H1 (cell line): Measurements from ENCODE around the gene MCM3. TPM values are rescaled to one million over a fixed set of nuclear protein-coding genes. Genes with fewer than 3 reads are reported as not detected.

Experiments used
- CTCF ChIA-PET: fragments of 300-600 bp; sonication (Branson Sonifier 250); formaldehyde crosslinking; loops from one replicate; lab custom pipeline; 2021; ENCODE audit not compliant: partially characterized antibody; lab: Charles Lee
- POLR2A ChIA-PET: fragments of 300-600 bp; sonication (Branson Sonifier 250); formaldehyde crosslinking; loops from one replicate; lab custom pipeline; 2021; ENCODE audit warnings: inconsistent platforms; ENCODE audit not compliant: partially characterized antibody; lab: Charles Lee
- DNase-seq, 2 experiments: peaks; one replicate each; pipeline versions ENCODE4 v3.0.0 to v3.0.0-alpha.2; 2010 to 2022; ENCODE audit warnings: low spot score in 2 of 2, low read depth in 1 of 2, mixed read lengths in 1 of 2
- FAIRE-seq: peaks from 2 replicates; lab custom pipeline; 2011; peaks lifted over from hg19 to GRCh38; lab: Jason Lieb, UNC
- H2AFZ ChIP-seq: 2 replicates; pipeline ENCODE4 v1.8.1; 2012; ENCODE audit warnings: low read length, inconsistent platforms
- H2AK5ac ChIP-seq: 2 replicates; pipeline ENCODE4 v1.6.1; 2013; ENCODE audit warnings: low read depth, low read length
- H2BK120ac ChIP-seq: replicated peaks from 2 replicates; pipeline ENCODE3; 2013; ENCODE audit warnings: low read depth, low read length, inconsistent platforms
- H2BK12ac ChIP-seq: 2 replicates; pipeline ENCODE4 v1.6.1; 2013; ENCODE audit warnings: low read depth, low read length
- H2BK15ac ChIP-seq: 2 replicates; pipeline ENCODE4 v1.6.1; 2013; ENCODE audit warnings: low read length
- H2BK20ac ChIP-seq: 2 replicates; pipeline ENCODE4 v1.6.1; 2013; ENCODE audit warnings: low read length
- H2BK5ac ChIP-seq: 2 replicates; pipeline ENCODE4 v1.6.1; 2013; ENCODE audit warnings: low read depth, low read length
- H3K14ac ChIP-seq: 2 replicates; pipeline ENCODE4 v1.6.1; 2013; ENCODE audit warnings: inconsistent platforms; ENCODE audit not compliant: insufficient read length
- H3K18ac ChIP-seq: 2 replicates; pipeline ENCODE4 v1.6.1; 2013; ENCODE audit warnings: low read length; ENCODE audit errors: extremely low read depth
- H3K23ac ChIP-seq: 2 replicates; pipeline ENCODE4 v1.6.1; 2013; ENCODE audit warnings: inconsistent platforms; ENCODE audit not compliant: insufficient read length
- H3K23me2 ChIP-seq: 2 replicates; pipeline ENCODE4 v1.6.1; 2013; ENCODE audit warnings: low read depth, low read length
- H3K27ac ChIP-seq: 2 replicates; pipeline ENCODE4 v1.6.1; 2011; ENCODE audit warnings: low read depth, low read length, inconsistent platforms
- H3K27me3 ChIP-seq, 4 experiments: replicated peaks in 1 of 4; 1 replicate in 1 of 4; 2 replicates in 3 of 4; pipeline versions ENCODE4 v1.6.1 to v1.8.1; 2011 to 2013; ENCODE audit warnings: low read length in 3 of 4, mild to moderate bottlenecking in 3 of 4, inconsistent platforms in 2 of 4, mixed read lengths in 2 of 4, moderate library complexity in 1 of 4; ENCODE audit not compliant: control insufficient read depth in 3 of 4, insufficient read depth in 3 of 4; ENCODE audit errors: extremely low read depth in 1 of 4
- H3K36me3 ChIP-seq, 4 experiments: 2 replicates each; pipeline versions ENCODE4 v1.6.1 to v1.8.1; 2011 to 2013; ENCODE audit warnings: mild to moderate bottlenecking in 4 of 4, low read length in 3 of 4, moderate library complexity in 2 of 4, control low read depth in 1 of 4, inconsistent platforms in 1 of 4; ENCODE audit not compliant: insufficient read depth in 4 of 4, control insufficient read depth in 2 of 4
- H3K4ac ChIP-seq: replicated peaks from 2 replicates; pipeline ENCODE3; 2013; ENCODE audit warnings: low read length, low read depth, mixed read lengths, inconsistent platforms; ENCODE audit not compliant: insufficient read length
- H3K4me1 ChIP-seq, 4 experiments: replicated peaks in 1 of 4; 1 replicate in 1 of 4; 2 replicates in 3 of 4; pipeline versions ENCODE4 v1.6.1 to v1.8.1; 2011 to 2013; ENCODE audit warnings: low read length in 3 of 4, inconsistent platforms in 2 of 4, mixed read lengths in 1 of 4; ENCODE audit not compliant: insufficient read depth in 4 of 4, control insufficient read depth in 3 of 4
- H3K4me2 ChIP-seq, 2 experiments: 2 replicates each; pipeline versions ENCODE4 v1.6.1 to v1.8.1; 2011 to 2013; ENCODE audit warnings: low read depth in 2 of 2, low read length in 2 of 2, control low read depth in 1 of 2, inconsistent platforms in 1 of 2, mild to moderate bottlenecking in 1 of 2; ENCODE audit not compliant: insufficient read depth in 1 of 2
- H3K4me3 ChIP-seq, 4 experiments: fragments of 200-600, 300-600 bp in 1 of 4; sonication (generic), shearing (Covaris generic), sonication (Bioruptor Twin) in 1 of 4; 2 replicates each; pipeline versions ENCODE4 v1.5.1 to v1.8.1; 2011 to 2016; ENCODE audit warnings: low read length in 4 of 4, low read depth in 3 of 4, control low read depth in 2 of 4, inconsistent platforms in 2 of 4, mild to moderate bottlenecking in 2 of 4, mixed read lengths in 1 of 4, moderate library complexity in 1 of 4; ENCODE audit not compliant: insufficient read depth in 2 of 4; ENCODE audit errors: extremely low read depth in 1 of 4
- H3K56ac ChIP-seq: replicated peaks from 2 replicates; pipeline ENCODE3; 2013; ENCODE audit warnings: low read depth, mild to moderate bottlenecking, mixed read lengths, low read length, inconsistent platforms; ENCODE audit not compliant: insufficient read length
- H3K79me1 ChIP-seq: 2 replicates; pipeline ENCODE4 v1.6.1; 2013; ENCODE audit warnings: low read depth, low read length, control low read depth
- H3K79me2 ChIP-seq, 2 experiments: 2 replicates each; pipeline versions ENCODE4 v1.6.1 to v1.8.1; 2012 to 2013; ENCODE audit warnings: low read length in 2 of 2, mild to moderate bottlenecking in 2 of 2, inconsistent platforms in 1 of 2; ENCODE audit not compliant: insufficient read depth in 2 of 2, control insufficient read depth in 1 of 2
- H3K9ac ChIP-seq, 4 experiments: replicated peaks in 1 of 4; 1 replicate in 1 of 4; 2 replicates in 3 of 4; pipeline versions ENCODE4 v1.6.1 to v1.8.1; 2011 to 2013; ENCODE audit warnings: low read depth in 3 of 4, low read length in 3 of 4, control low read depth in 2 of 4, mild to moderate bottlenecking in 2 of 4, moderate library complexity in 2 of 4, inconsistent platforms in 1 of 4; ENCODE audit errors: extremely low read depth in 1 of 4
- H3K9me3 ChIP-seq, 2 experiments: 2 replicates each; pipeline versions ENCODE4 v1.6.1 to v1.8.1; 2012 to 2013; ENCODE audit warnings: mild to moderate bottlenecking in 2 of 2, moderate library complexity in 2 of 2, control low read depth in 1 of 2, inconsistent platforms in 1 of 2, low read depth in 1 of 2, low read length in 1 of 2, mixed read lengths in 1 of 2; ENCODE audit not compliant: insufficient read depth in 2 of 2
- H4K20me1 ChIP-seq, 2 experiments: replicated peaks in 1 of 2; 2 replicates each; pipeline versions ENCODE3 to v1.8.1; 2011 to 2013; ENCODE audit warnings: inconsistent platforms in 2 of 2, low read length in 2 of 2, mild to moderate bottlenecking in 1 of 2; ENCODE audit not compliant: insufficient read depth in 2 of 2, control insufficient read depth in 1 of 2
- H4K5ac ChIP-seq: 2 replicates; pipeline ENCODE4 v1.6.1; 2013; ENCODE audit warnings: low read length, low read depth, mixed read lengths, inconsistent platforms; ENCODE audit not compliant: insufficient read length
- H4K8ac ChIP-seq: 2 replicates; pipeline ENCODE4 v1.8.0; 2013; ENCODE audit warnings: mild to moderate bottlenecking, moderate library complexity, low read length, inconsistent platforms; ENCODE audit not compliant: insufficient read depth; ENCODE audit errors: extremely low read depth
- H4K91ac ChIP-seq: replicated peaks from 2 replicates; pipeline ENCODE3; 2013; ENCODE audit warnings: low read length, mixed read lengths, inconsistent platforms; ENCODE audit not compliant: insufficient read length
- EGR1 ChIP-seq: IDR thresholded peaks from 2 replicates; pipeline ENCODE4 v1.6.1; 2011; ENCODE audit warnings: low read depth, low read length, borderline replicate concordance
- JUND ChIP-seq: IDR thresholded peaks from 2 replicates; pipeline ENCODE4 v1.6.1; 2011; ENCODE audit warnings: mild to moderate bottlenecking, improper control_type of control experiment, low read length
- NANOG ChIP-seq: IDR thresholded peaks from 2 replicates; pipeline ENCODE4 v1.6.1; 2011; ENCODE audit warnings: low read length, low read depth, mild to moderate bottlenecking, inconsistent platforms; ENCODE audit not compliant: insufficient read depth, poor library complexity, severe bottlenecking
- POLR2A ChIP-seq, 2 experiments: IDR thresholded peaks; 1 replicate in 1 of 2; 2 replicates in 1 of 2; pipeline ENCODE4 v1.6.1; 2011; ENCODE audit warnings: low read depth in 2 of 2, low read length in 2 of 2, mild to moderate bottlenecking in 2 of 2; ENCODE audit errors: control extremely low read depth in 1 of 2
- POU5F1 ChIP-seq: IDR thresholded peaks from 2 replicates; pipeline ENCODE4 v1.6.1; 2011; ENCODE audit warnings: low read depth, mild to moderate bottlenecking, low read length, moderate library complexity
- SIN3A ChIP-seq, 2 experiments: IDR thresholded peaks in 1 of 2; conservative IDR thresholded peaks in 1 of 2; 2 replicates each; pipeline ENCODE4 v1.6.1; 2011 to 2012; ENCODE audit warnings: low read length in 2 of 2, improper control_type of control experiment in 1 of 2, low read depth in 1 of 2, mild to moderate bottlenecking in 1 of 2
- SP4 ChIP-seq: IDR thresholded peaks from 2 replicates; pipeline ENCODE4 v1.6.1; 2012; ENCODE audit warnings: low read length, inconsistent platforms
- WGBS, 2 experiments: shearing (Covaris generic) in 1 of 2; methylation state at CpG; one replicate each; pipeline versions ENCODE4 v1.1.6 to v1.1.7; 2013 to 2015; ENCODE audit warnings: low lambda C conversion rate in 2 of 2, mixed read lengths in 2 of 2, inconsistent platforms in 1 of 2, low coverage in 1 of 2, missing lambda C conversion rate in 1 of 2; ENCODE audit not compliant: insufficient replicate concordance in 2 of 2, insufficient coverage in 1 of 2, insufficient read length in 1 of 2; ENCODE audit errors: extremely low coverage in 1 of 2, missing lambda C conversion rate in 1 of 2; 5-methylcytosine and 5-hydroxymethylcytosine counted together
- polyA plus RNA-seq, 7 experiments: library from polyadenylated mRNA; depleted of rRNA in 3 of 7; stranded (reverse) in 5 of 7; unstranded in 2 of 7; fragments of >200 nt in 5 of 7; fragments of 200-250 nt in 2 of 7; gene quantifications; 1 replicate in 5 of 7; 2 replicates in 1 of 7; 4 replicates in 1 of 7; pipeline versions ENCODE4 v1.2.1 to v1.2.3, GENCODE V29; 2011 to 2013; ENCODE audit warnings: missing spikeins in 2 of 7, mixed read lengths in 2 of 7
- total RNA-seq: library from RNA; stranded (reverse); fragmentation: NEBNext Ultra II Directional; extraction: Animal tissue kit (Norgen Biotek cat#: 25700); gene quantifications from 2 replicates; pipeline ENCODE4 v1.2.1, GENCODE V29; 2021

MCM3 gene
- total and polyA plus RNA-seq, 2 of the 8 experiments (the other 6 are each of a cell fraction or from before 2014, with no cell fraction given) = 275 to 293 TPM

GRCh38 chr6:52333840-52334200 lies 49.3 kb upstream of the MCM3 start:
- no peak for TF ChIP-seq NANOG
- TF ChIP-seq POLR2A (IDR thresholded peaks at IDR 0.05; ENCODE audit: control extremely low read depth in 1 of 2, low read depth in 2 of 2, low read length in 2 of 2) = no peak
- TF ChIP-seq SP4 = no peak
- TF ChIP-seq JUND = no peak
- TF ChIP-seq SIN3A (conservative IDR thresholded peaks at IDR 0.05 in 1 of 2, IDR thresholded peaks at IDR 0.05 in 1 of 2; ENCODE audit: low read depth in 1 of 2, low read length in 2 of 2) = no peak
- TF ChIP-seq POU5F1 = no peak
- no peak for TF ChIP-seq EGR1
- Histone ChIP-seq H3K23ac (no peak overlapping the region), H3K27ac (no peak overlapping the region), H2AK5ac (no peak overlapping the region), H4K8ac (no peak overlapping the region), H2AFZ (no peak overlapping the region), H3K14ac (no peak overlapping the region), H2BK5ac (no peak overlapping the region), H3K4ac (no peak overlapping the region), H3K9ac (no peak overlapping the region), H3K79me1 (no peaks in the 10 kb centered on the region), H3K18ac (no peak overlapping the region), H3K4me1 (peaks cover 0 to 3% (median 0%) of the 10 kb centered on the region in 4 experiments; a peak in 1 of 7 replicates), H3K23me2 (no peaks in the 10 kb centered on the region), H2BK120ac (no peak overlapping the region), H2BK15ac (no peak overlapping the region), H3K27me3 (no peaks in the 10 kb centered on the region; a peak in 1 of 7 replicates), H3K79me2 (no peaks in the 10 kb centered on the region), H4K5ac (no peak overlapping the region), H2BK20ac (no peak overlapping the region), H3K4me2 (no peak overlapping the region), H4K20me1 (no peaks in the 10 kb centered on the region), H3K56ac (no peak overlapping the region), H3K36me3 (no peaks in the 10 kb centered on the region), H4K91ac (no peak overlapping the region), H3K9me3 (no peaks in the 10 kb centered on the region), H2BK12ac (no peak overlapping the region), H3K4me3 (no peak overlapping the region)
- ChIA-PET POLR2A (no interaction called here), CTCF (interaction anchor here (0.9 to 1.2 kb wide), 2 partner anchors 14 to 24 kb away, joined by 3 read pairs; no protein-coding TSS in a partner anchor)
- 76% methylated on average over 1 of the region's 1 CpG; no CpG with 5 or more reads in 1 of the 2 experiments for WGBS, 2 experiments
- no peak for DNase-seq
- no peak for FAIRE-seq
